OCI-LY3 (cell line): Measurements from ENCODE around the gene MEX3A.
A peak's percentile ranks its signal among the peaks of the same experiment; 100 is the strongest.
"Not testable (repeated sequence)": the region's sequence is repeated elsewhere in the genome, so short reads cannot be mapped to it uniquely, and the experiment has no call there.

Experiments used
- H2AFZ ChIP-seq: fragments of 200-600, 300-600 bp; shearing (Covaris generic); 2 replicates; pipeline ENCODE4 v1.6.0; 2014; ENCODE audit warnings: antibody characterized with exemption, low read depth, low read length
- H3K27ac ChIP-seq: fragments of 200-600, 300-600 bp; sonication (generic); 2 replicates; pipeline ENCODE4 v1.5.1; 2014; ENCODE audit warnings: mild to moderate bottlenecking, low read length, moderate library complexity, mixed read lengths
- H3K27me3 ChIP-seq: fragments of 200-600, 300-600 bp; sonication (generic); 2 replicates; pipeline ENCODE4 v1.6.1; 2014; ENCODE audit warnings: low read depth, low read length, mixed read lengths
- H3K36me3 ChIP-seq: fragments of 200-600, 300-600 bp; sonication (generic); replicated peaks from 2 replicates; pipeline ENCODE3; 2014; ENCODE audit warnings: low read depth, low read length, mixed read lengths
- H3K4me1 ChIP-seq: fragments of 300-600, 200-600 bp; sonication (generic); 2 replicates; pipeline ENCODE4 v1.6.1; 2014; ENCODE audit warnings: low read length, mixed read lengths
- H3K4me2 ChIP-seq: fragments of 200-600, 300-600 bp; sonication (generic); 2 replicates; pipeline ENCODE4 v1.6.1; 2014; ENCODE audit warnings: low read length, mixed read lengths
- H3K4me3 ChIP-seq: fragments of 300-600, 200-600 bp; sonication (generic); 2 replicates; pipeline ENCODE4 v1.5.1; 2014; ENCODE audit warnings: antibody characterized with exemption, mild to moderate bottlenecking, low read length, moderate library complexity
- H3K79me2 ChIP-seq: fragments of 300-600, 200-600 bp; shearing (Covaris generic); 2 replicates; pipeline ENCODE4 v1.6.1; 2014; ENCODE audit warnings: mild to moderate bottlenecking, low read length, mixed read lengths
- H3K9ac ChIP-seq: fragments of 300-600, 200-600 bp; shearing (Covaris generic); 2 replicates; pipeline ENCODE4 v1.6.0; 2014; ENCODE audit warnings: mild to moderate bottlenecking, low read length, moderate library complexity
- H3K9me3 ChIP-seq: fragments of 200-600, 300-600 bp; shearing (Covaris generic); 2 replicates; pipeline ENCODE4 v1.6.1; 2014; ENCODE audit warnings: low read length, mixed read lengths; ENCODE audit not compliant: insufficient read depth
- H4K20me1 ChIP-seq: fragments of 200-600, 300-600 bp; sonication (generic); 2 replicates; pipeline ENCODE4 v1.6.1; 2016; ENCODE audit warnings: low read length, mixed read lengths; ENCODE audit not compliant: insufficient read depth
- EZH2phosphoT487 ChIP-seq: fragments of 200-600 bp; shearing (Covaris generic); IDR thresholded peaks from 2 replicates; pipeline ENCODE4 v1.6.1; 2018; ENCODE audit warnings: antibody characterized with exemption, mixed run types, low read depth
- TF ChIP-seq, protein P1 (sequence below): fragments of 200-600, 300-600 bp; sonication (generic); IDR thresholded peaks from 2 replicates; pipeline ENCODE4 v1.5.1; 2014; ENCODE audit warnings: antibody characterized with exemption, low read length, low read depth

MEX3A gene

DNA sequence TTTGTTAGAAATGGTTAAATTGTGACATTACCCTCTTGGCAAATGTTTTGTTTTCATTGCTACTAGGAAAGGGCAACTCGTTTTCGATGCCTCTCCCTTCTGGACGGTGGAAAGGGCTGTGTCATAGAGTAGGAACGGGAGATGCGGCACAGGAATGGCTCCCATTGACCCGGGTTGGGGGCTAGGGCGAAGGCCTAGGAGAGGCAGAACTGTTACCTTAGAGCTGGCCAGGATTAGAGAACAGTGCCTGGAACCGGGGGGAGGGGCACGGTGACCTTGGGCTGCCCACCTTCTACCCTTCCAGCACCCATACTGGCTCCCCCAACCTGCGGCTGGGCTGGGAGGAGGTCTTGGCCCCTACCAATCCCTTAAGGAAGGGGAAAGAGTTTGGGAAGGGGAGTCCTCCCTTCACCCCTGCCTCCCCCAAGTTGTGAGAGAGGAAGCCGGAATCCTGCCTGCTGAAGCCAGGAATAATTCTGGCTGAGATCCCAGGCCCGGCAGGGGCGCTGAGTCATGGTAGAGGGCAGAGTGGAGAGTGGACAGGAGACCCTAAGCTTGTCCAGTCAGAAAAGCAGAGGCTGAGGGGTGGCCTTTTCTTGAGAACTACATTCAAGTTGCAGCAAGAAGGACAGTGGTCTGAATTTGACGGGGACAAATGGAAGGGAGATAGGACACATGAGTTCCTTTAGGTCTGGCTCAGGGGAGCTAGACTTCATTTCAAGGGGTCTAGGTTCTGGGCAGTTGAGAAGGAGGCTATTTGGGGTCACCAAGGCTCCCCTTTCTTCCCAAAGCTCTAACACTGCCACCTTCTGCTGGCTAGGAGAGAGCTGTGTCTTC is 40.5 kb upstream of the MEX3A start:
- Histone ChIP-seq H3K9ac (no peak overlapping the region), H3K79me2 (no peaks in the 10 kb centered on the region), H3K27me3 (peaks cover 37% of the 10 kb centered on the region), H4K20me1 (peaks cover 2% of the 10 kb centered on the region; the same call in 1 of the 2 replicates), H2AFZ (no peak overlapping the region), H3K27ac (no peak overlapping the region), H3K4me2 (no peak overlapping the region), H3K4me3 (no peak overlapping the region), H3K4me1 (peaks cover 63% of the 10 kb centered on the region), H3K9me3 (no peaks in the 10 kb centered on the region), H3K36me3 (no peaks in the 10 kb centered on the region)
- no peak for TF ChIP-seq EZH2phosphoT487
- TF ChIP-seq, protein P1, sequence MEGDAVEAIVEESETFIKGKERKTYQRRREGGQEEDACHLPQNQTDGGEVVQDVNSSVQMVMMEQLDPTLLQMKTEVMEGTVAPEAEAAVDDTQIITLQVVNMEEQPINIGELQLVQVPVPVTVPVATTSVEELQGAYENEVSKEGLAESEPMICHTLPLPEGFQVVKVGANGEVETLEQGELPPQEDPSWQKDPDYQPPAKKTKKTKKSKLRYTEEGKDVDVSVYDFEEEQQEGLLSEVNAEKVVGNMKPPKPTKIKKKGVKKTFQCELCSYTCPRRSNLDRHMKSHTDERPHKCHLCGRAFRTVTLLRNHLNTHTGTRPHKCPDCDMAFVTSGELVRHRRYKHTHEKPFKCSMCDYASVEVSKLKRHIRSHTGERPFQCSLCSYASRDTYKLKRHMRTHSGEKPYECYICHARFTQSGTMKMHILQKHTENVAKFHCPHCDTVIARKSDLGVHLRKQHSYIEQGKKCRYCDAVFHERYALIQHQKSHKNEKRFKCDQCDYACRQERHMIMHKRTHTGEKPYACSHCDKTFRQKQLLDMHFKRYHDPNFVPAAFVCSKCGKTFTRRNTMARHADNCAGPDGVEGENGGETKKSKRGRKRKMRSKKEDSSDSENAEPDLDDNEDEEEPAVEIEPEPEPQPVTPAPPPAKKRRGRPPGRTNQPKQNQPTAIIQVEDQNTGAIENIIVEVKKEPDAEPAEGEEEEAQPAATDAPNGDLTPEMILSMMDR, result 0 out of 2 replicates have a peak, but pooled peaks have one; percentile 25

DNA sequence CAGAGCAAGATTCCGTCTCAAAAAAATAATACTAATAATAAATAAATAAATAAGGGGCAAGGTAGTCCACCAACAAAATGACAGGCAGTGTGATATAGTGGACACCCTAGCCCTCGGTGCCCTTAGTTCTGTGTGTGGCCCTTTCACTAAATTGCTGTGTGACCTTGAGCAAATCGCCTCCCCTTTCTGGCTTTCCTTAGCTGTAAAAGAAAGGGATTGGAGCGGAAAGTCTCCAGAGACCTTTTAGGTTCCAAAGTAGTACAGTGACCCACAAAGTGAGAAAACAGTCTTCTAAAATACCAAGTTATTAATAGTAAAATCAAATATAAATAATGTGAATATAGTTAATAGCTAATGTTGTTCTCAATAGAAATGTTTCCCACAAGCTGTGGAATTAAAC is 39.8 kb upstream of the MEX3A start:
- no peaks in the 10 kb centered on the region for H3K36me3 ChIP-seq
- TF ChIP-seq, protein P1, result no peak
- TF ChIP-seq EZH2phosphoT487, result no peak
- H3K27me3 ChIP-seq, result peaks cover 36% of the 10 kb centered on the region
- no peak overlapping the region for H3K4me2 ChIP-seq
- H3K4me3 ChIP-seq, result no peak overlapping the region
- no peak overlapping the region for H2AFZ ChIP-seq
- H3K27ac ChIP-seq, result no peak overlapping the region
- H3K79me2 ChIP-seq, result no peaks in the 10 kb centered on the region
- peaks cover 56% of the 10 kb centered on the region for H3K4me1 ChIP-seq
- H3K9me3 ChIP-seq, result no peaks in the 10 kb centered on the region
- H3K9ac ChIP-seq, result no peak overlapping the region
- H4K20me1 ChIP-seq, result peaks cover 2% of the 10 kb centered on the region; the same call in 1 of the 2 replicates

DNA sequence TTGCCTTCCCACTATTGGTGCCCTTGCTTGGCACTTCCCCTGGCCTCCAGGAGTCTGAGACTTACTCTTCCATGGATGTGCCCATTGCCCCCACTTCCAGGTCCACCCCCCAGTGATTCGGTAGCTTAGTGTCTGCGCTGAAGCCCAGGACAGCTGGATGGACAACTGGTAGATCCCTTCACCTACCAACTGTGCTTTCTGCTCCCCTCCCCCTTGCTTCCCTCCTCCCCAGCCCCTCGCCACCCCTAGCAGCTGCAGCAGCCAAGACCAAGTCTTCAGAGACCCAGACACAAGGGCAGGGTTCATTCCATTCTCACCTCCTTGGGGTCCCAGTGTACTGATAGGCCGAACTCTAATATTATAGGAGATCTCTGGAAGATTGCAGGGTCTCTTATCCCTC is 39.2 kb upstream of the MEX3A start:
- Histone ChIP-seq H3K4me3 (no peak overlapping the region), H3K36me3 (no peaks in the 10 kb centered on the region), H3K27ac (no peak overlapping the region), H3K9me3 (no peaks in the 10 kb centered on the region), H4K20me1 (peaks cover 2% of the 10 kb centered on the region; the same call in 1 of the 2 replicates), H3K4me1 (peaks cover 50% of the 10 kb centered on the region), H3K27me3 (peaks cover 36% of the 10 kb centered on the region), H2AFZ (no peak overlapping the region), H3K9ac (no peak overlapping the region), H3K4me2 (no peak overlapping the region), H3K79me2 (no peaks in the 10 kb centered on the region)
- no peak for TF ChIP-seq EZH2phosphoT487
- TF ChIP-seq, protein P1, result no peak

DNA sequence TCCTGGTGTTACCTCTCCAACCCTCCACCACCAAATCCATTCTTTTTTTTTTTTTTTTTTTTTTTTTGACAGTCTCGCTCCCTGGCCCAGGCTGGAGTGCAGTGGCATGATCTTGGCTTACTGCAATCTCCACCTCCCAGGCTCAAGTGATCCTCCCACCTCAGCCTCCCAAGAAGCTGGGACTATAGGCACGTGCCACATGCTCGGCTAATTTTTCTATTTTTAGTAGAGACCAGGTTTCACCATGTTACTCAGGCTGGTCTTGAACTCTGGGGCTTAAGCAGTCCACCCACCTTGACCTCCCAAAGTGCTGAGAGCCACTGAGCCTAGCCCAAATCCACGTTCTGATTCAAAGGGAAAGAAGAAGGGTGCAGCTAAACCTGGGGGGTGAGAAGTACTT is 38.7 kb upstream of the MEX3A start:
- not testable (repeated sequence) for H3K4me2 ChIP-seq, H3K27ac ChIP-seq, H2AFZ ChIP-seq, H3K4me3 ChIP-seq, H3K79me2 ChIP-seq, H3K9ac ChIP-seq, H4K20me1 ChIP-seq, H3K9me3 ChIP-seq, H3K36me3 ChIP-seq
- Histone ChIP-seq H3K4me1 (peaks cover 45% of the 10 kb centered on the region), H3K27me3 (peaks cover 36% of the 10 kb centered on the region)
